HG03135 (cell line): ENCODE measurements around the gene HNRNPAB.
"Not testable (repeated sequence)": the region's sequence is repeated elsewhere in the genome, so short reads cannot be mapped to it uniquely, and the experiment has no call there.

Experiments
- ATAC-seq: cut with Tn5 transposase; IDR thresholded peaks from one replicate; pipeline ENCODE4 v1.9.1; 2021; ENCODE audit warnings: mild to moderate bottlenecking, moderate library complexity; ENCODE audit not compliant: unreplicated experiment

HNRNPAB gene

GRCh38 chr5:178241688-178242231 is 37.4 kb downstream of the HNRNPAB start:
- no peak for ATAC-seq

DNA sequence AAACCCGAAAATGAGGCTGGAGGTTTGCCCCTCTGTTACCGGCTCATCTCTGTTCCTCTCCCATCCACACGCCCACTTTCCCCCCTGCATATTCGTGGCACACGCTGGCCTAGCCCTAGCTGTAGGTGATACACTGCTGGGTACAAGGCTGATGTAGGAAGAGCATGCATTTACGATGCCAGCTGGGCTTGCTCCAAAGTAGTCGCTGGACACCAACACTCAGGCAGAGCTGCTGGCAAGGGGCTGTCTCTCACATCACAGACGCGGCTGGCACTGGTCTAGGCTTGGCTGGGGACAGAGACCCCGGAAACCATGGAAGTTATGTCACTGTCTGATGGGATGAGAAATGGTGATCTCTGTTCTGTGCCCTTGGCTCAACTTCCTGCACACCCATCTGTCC is 38.1 kb downstream of the HNRNPAB start:
- ATAC-seq: no peak

DNA sequence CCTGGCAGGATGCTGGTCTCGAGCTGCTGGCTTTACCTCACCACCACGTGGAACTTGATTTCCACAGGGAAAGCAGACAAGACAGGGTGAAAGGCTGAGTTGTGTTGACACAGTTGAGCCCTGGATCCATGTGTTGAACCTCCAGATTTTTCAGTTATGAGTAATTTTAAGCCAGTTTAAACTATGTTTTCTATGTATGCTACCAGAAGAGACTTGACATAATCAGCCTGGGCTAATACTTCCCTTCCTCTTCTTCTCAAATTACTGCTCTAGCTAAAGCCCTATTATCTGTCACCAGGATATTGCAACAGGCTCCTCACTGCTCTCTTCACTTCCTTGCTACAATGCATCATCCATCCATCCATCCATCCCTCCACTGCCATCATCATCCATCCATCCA is 40.2 kb downstream of the HNRNPAB start:
- ATAC-seq: no peak

DNA sequence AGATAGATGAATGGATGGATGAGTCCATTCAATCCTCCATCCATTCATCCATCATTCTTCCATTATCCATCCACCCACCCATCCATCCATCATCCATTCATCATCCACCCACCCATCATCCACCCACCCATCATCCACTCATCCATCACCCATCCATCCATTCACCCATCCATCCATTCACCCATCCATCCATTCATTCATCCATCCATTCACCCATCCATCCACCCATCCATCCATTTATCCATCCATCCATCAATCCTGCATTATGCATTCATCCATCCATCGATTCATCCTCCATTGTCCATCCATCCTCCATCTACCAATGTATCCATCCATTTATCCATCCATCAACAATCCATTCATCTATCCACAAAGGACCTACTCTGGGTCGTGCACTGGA is 41.1 kb downstream of the HNRNPAB start:
- no peak for ATAC-seq

DNA sequence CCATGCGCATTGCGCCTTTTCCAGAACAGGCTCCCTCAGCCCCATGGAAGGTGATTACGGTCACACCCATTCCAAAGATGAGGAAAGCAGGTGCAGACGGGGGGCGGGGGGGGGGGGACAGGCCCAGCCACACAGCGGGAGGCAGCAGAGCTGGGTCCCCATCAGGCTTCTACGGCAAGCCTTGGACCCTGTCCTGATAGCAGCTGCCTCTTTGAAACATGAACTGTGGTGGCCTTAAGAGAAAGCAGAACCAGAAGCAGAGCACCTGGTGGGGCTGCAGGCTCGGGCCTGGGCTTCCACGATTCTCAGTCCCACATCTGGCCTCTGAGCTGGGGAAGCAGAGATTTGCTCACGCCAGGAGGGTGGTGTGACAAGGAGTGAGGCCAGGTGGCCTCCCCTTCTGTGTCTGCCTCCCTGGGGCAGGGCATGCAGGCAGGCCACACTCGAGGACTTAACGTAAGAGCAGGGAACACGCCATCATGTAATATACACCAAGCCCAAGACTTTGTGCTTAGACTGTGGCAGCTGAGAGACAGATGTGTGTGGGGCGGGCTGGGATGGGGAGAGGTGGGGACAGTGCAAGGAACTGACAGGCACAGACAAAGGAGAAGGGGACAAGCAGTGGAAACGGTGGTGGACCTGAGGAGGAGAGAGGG is 42.4 kb downstream of the HNRNPAB start:
- no peak for ATAC-seq

GRCh38 chr5:178247481-178248456 is 43.4 kb downstream of the HNRNPAB start:
- ATAC-seq: no peak

GRCh38 chr5:178248750-178249149 is 44.4 kb downstream of the HNRNPAB start:
- ATAC-seq: no peak

GRCh38 chr5:178249191-178249989 is 45.1 kb downstream of the HNRNPAB start:
- no peak for ATAC-seq

DNA sequence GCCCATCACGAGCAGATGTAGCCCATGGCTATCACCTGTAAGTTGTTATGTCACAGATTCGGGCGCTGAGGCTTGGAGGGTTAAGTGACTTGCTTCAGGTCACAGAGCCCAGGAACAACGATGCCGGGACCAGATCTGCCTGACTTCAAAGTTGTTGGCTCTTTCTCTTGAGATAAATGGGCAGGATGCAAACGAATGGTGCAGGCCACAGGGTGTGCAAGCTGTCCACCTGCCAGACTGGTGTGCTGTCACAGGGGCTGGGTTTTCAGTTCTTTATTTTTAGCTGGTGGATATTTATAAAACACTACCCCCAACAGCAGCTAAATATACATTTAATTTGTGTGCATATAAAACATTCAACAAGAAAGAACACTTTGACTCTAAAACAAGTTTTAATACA is 45.9 kb downstream of the HNRNPAB start:
- ATAC-seq: no peak

DNA sequence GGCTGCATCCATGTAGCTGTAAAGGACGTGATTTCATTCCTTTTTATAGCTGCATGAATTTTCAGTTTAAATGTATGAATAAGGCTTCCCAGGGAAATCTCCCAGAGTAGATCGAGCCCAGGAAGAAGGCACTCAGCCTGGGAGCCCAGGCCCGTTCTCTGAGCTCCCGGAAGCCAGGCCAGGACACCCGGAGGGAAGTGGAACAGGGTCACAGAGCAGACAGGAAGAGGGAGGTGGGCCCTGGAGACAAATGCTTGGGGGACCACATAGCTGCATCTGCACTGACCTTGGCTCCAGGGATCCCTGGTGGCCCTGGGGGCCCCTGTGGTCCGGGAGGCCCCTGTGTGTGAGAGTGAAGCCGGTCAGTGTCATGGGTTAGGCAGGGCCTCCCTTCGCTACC is 47.9 kb downstream of the HNRNPAB start:
- no peak for ATAC-seq

DNA sequence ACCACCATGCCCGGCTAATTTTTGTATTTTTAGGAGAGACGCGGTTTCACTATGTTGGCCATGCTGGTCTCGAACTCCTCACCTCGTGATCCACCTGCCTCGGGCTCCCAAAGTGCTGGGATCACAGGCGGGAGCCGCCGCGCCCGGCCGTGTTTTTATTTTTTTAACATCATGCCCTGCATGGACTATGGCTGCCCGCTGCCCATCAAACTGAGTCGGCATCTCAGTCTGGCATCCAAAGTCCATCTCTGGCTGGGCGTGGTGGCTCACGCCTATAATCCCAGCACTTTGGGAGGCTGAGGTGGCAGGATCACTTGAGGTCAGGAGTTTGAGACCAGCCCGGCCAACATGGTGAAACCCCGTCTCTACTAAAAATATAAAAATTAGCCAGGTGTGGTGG is 49.3 kb downstream of the HNRNPAB start:
- ATAC-seq: not testable (repeated sequence)

DNA sequence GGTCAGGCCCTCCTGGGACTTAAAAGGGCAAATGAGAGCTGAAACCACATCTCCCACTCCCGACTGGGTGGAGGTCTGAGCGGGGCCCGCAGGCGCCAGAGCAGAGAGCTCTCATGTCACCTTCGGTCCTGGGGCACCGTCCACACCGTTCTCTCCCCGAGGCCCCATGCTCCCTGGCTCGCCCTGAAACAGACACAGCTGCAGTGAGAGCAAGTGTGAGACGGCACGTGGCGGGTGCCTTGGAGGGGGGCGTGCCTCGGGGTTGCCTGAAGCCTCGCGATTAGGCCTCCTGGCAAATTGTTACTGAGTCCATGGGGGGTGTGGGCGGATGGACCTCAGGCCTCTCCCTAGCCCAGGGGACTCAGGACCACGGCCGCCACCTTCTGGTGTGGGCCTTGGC is 52.4 kb downstream of the HNRNPAB start:
- ATAC-seq: no peak

DNA sequence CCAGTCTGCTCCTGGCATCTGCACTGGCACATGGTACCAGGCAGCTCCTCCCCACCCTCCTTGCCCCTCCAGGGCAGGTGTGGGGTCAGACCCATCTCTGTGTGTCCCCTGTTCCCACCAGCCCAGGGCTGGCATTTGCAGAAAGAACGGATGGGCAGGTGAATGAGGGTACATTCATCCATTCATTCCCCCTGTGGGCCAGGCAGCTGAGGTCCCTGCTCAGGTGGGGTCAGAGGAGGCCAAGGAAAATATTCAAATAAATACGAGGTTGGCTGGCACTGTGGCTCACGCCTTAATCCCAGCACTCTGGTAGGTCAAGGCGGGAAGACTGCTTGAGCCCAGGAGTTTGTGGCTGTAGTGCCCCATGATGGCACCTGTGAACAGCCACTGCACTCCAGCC is 53.3 kb downstream of the HNRNPAB start:
- no peak for ATAC-seq

GRCh38 chr5:178259623-178260536 is 55.5 kb downstream of the HNRNPAB start:
- no peak for ATAC-seq
